SJCRH30 (cell line): ENCODE data around the gene DDR2. TPM values are rescaled to one million over a fixed set of nuclear protein-coding genes. Genes with fewer than 3 reads are reported as not detected.
"Not testable (repeated sequence)": the region's sequence is repeated elsewhere in the genome, so short reads cannot be mapped to it uniquely, and the experiment has no call there.

Source experiments
- DNase-seq, 2 experiments: peaks; one replicate each; pipeline ENCODE4 v3.0.0-alpha.2; 2015 to 2020
- H3K27ac ChIP-seq: fragments of 250-450 bp; sonication (Bioruptor Pico); 2 replicates; pipeline ENCODE4 v1.5.1; 2020; ENCODE audit warnings: mild to moderate bottlenecking, moderate library complexity
- H3K27me3 ChIP-seq: fragments of 250-450 bp; sonication (Bioruptor Pico); 2 replicates; pipeline ENCODE4 v1.5.1; 2020; ENCODE audit warnings: mild to moderate bottlenecking, moderate library complexity
- H3K36me3 ChIP-seq: fragments of 250-450 bp; sonication (Bioruptor Pico); 2 replicates; pipeline ENCODE4 v1.5.1; 2020; ENCODE audit warnings: mild to moderate bottlenecking, moderate library complexity
- H3K4me1 ChIP-seq: fragments of 250-450 bp; sonication (Bioruptor Pico); 2 replicates; pipeline ENCODE4 v1.5.1; 2020; ENCODE audit warnings: mild to moderate bottlenecking, moderate library complexity
- H3K4me3 ChIP-seq: fragments of 250-450 bp; sonication (Bioruptor Pico); 2 replicates; pipeline ENCODE4 v1.5.1; 2020; ENCODE audit warnings: mild to moderate bottlenecking, moderate library complexity
- H3K9me3 ChIP-seq: fragments of 250-450 bp; sonication (Bioruptor Pico); replicated peaks from 2 replicates; pipeline ENCODE4 v1.5.1; 2020; ENCODE audit warnings: mild to moderate bottlenecking, moderate library complexity
- total RNA-seq: library from RNA; depleted of rRNA; stranded (reverse); fragments of >200 nt; shearing (Covaris generic); gene quantifications from 2 replicates; pipeline ENCODE4 v1.2.3, GENCODE V29; 2014; rRNA removed

DDR2 gene
- 41.1 and 47.8 TPM in 2 replicates for total RNA-seq

- DNase-seq = peak; percentile 74 to 85
- Histone ChIP-seq H3K9me3 (no peaks in the 10 kb centered on the region), H3K4me1 (peaks cover 13% of the 10 kb centered on the region), H3K4me3 (peak within 1 kb of the TSS; percentile 67), H3K27me3 (no peaks in the 10 kb centered on the region), H3K27ac (peak within 1 kb of the TSS; percentile 93), H3K36me3 (no peaks in the 10 kb centered on the region)
Measured at GRCh38 chr1:162632217-162632666, at the start of gene DDR2. Gene DDR2, plus strand, starts transcription at chr1:162632464. Its CDS starts 86,600 bp downstream, at chr1:162719064.

DNA sequence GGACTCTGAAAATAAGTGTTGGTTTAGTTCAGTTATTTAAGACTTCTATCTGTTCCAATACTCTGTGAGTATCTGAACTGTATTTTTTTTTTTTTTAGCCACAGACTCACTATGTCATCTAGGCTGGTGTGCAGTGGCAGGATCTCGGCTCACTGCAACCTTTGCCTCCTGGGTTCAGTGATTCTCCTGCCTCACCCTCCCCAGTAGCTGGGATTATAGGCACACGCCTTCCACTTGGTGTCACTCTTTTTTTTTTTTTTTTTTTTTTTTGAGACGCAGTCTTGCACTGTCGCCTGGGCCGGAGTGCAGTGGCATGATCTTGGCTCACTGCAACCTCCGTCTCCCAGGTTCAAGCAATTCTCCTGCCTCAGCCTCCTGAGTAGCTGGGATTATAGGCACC is 49.4 kb upstream of the DDR2 start:
- H3K36me3 ChIP-seq = peaks cover 46% of the 10 kb centered on the region
- H3K9me3 ChIP-seq = not testable (repeated sequence)

GRCh38 chr1:162585101-162585500 is 47.2 kb upstream of the DDR2 start:
- H3K4me3 ChIP-seq, DNase-seq, H3K27me3 ChIP-seq, H3K4me1 ChIP-seq, H3K9me3 ChIP-seq, H3K27ac ChIP-seq: not testable (repeated sequence)
- H3K36me3 ChIP-seq = peaks cover 47% of the 10 kb centered on the region

More for the DNA sequence above, 49.4 kb upstream of the DDR2 start:
- not testable (repeated sequence) for DNase-seq, H3K27ac ChIP-seq, H3K4me3 ChIP-seq, H3K4me1 ChIP-seq, H3K27me3 ChIP-seq

- peaks cover 44% of the 10 kb centered on the region for H3K36me3 ChIP-seq
- DNase-seq = no peak
Measured at GRCh38 chr1:162587347-162587746, 44.9 kb upstream of the DDR2 start.

GRCh38 chr1:162587761-162588260 is 44.5 kb upstream of the DDR2 start:
- Histone ChIP-seq H3K9me3 (no peaks in the 10 kb centered on the region), H3K27me3 (no peaks in the 10 kb centered on the region), H3K36me3 (peaks cover 43% of the 10 kb centered on the region), H3K4me3 (no peak overlapping the region), H3K27ac (no peak overlapping the region), H3K4me1 (no peaks in the 10 kb centered on the region)
- no peak for DNase-seq

More at GRCh38 chr1:162587347-162587746, 44.9 kb upstream of the DDR2 start:
- H3K4me1 ChIP-seq = no peaks in the 10 kb centered on the region
- no peak overlapping the region for H3K27ac ChIP-seq
- no peaks in the 10 kb centered on the region; the same call in 1 of the 2 replicates for H3K9me3 ChIP-seq
- H3K27me3 ChIP-seq = no peaks in the 10 kb centered on the region
- H3K4me3 ChIP-seq = no peak overlapping the region

DNA sequence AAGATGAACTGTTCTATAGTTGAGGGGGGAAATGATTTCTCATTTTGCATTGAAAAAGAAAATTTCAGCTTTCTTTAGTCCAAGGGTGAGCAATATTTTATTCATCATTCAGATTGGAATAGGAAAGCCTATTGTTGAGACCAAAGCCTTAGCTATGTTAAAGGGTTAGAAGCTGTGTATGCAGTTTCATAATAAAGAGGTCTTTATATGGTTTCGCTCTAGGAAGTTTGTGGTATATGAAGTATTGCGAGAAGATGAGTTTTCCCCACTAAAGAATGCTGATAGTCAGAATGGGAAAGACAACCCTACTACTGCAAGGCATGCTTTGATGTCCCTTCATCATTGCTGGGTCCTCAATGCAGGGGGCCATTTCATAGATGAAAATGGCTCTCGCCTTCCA is 42.2 kb upstream of the DDR2 start:
- H3K27ac ChIP-seq = no peak overlapping the region
- H3K36me3 ChIP-seq = peaks cover 41% of the 10 kb centered on the region
- DNase-seq = no peak
- H3K27me3 ChIP-seq = no peaks in the 10 kb centered on the region
- no peaks in the 10 kb centered on the region for H3K4me1 ChIP-seq
- no peak overlapping the region for H3K4me3 ChIP-seq
- H3K9me3 ChIP-seq = no peaks in the 10 kb centered on the region

GRCh38 chr1:162590686-162591085 is 41.6 kb upstream of the DDR2 start:
- no peak for DNase-seq
- Histone ChIP-seq H3K9me3 (no peaks in the 10 kb centered on the region), H3K36me3 (peaks cover 38% of the 10 kb centered on the region), H3K4me3 (no peak overlapping the region), H3K27ac (no peak overlapping the region), H3K27me3 (no peaks in the 10 kb centered on the region), H3K4me1 (no peaks in the 10 kb centered on the region)

- Histone ChIP-seq H3K27me3 (no peaks in the 10 kb centered on the region), H3K4me3 (no peak overlapping the region), H3K27ac (no peak overlapping the region), H3K4me1 (no peaks in the 10 kb centered on the region), H3K36me3 (peaks cover 47% of the 10 kb centered on the region), H3K9me3 (no peaks in the 10 kb centered on the region)
- no peak for DNase-seq
Measured at GRCh38 chr1:162596514-162597170, 35.6 kb upstream of the DDR2 start.

- DNase-seq = no peak
- H3K4me1 ChIP-seq = no peaks in the 10 kb centered on the region
- H3K4me3 ChIP-seq = no peak overlapping the region
- H3K9me3 ChIP-seq = no peaks in the 10 kb centered on the region; the same call in 1 of the 2 replicates
- no peaks in the 10 kb centered on the region for H3K27me3 ChIP-seq
- H3K27ac ChIP-seq = no peak overlapping the region
- H3K36me3 ChIP-seq = peaks cover 51% of the 10 kb centered on the region
Measured at GRCh38 chr1:162599451-162599850, 32.8 kb upstream of the DDR2 start.

GRCh38 chr1:162603117-162603516 is 29.1 kb upstream of the DDR2 start:
- not testable (repeated sequence) for H3K4me1 ChIP-seq, H3K9me3 ChIP-seq, H3K27me3 ChIP-seq, DNase-seq, H3K4me3 ChIP-seq, H3K27ac ChIP-seq
- H3K36me3 ChIP-seq = peaks cover 39% of the 10 kb centered on the region

- DNase-seq = no peak
- Histone ChIP-seq H3K36me3 (peaks cover 22% of the 10 kb centered on the region), H3K27ac (no peak overlapping the region)
Measured at GRCh38 chr1:162605225-162605927, 26.9 kb upstream of the DDR2 start.

GRCh38 chr1:162609306-162609705 is 23.0 kb upstream of the DDR2 start:
- H3K4me3 ChIP-seq = no peak overlapping the region
- no peaks in the 10 kb centered on the region for H3K9me3 ChIP-seq
- no peaks in the 10 kb centered on the region for H3K4me1 ChIP-seq
- H3K27me3 ChIP-seq = no peaks in the 10 kb centered on the region
- no peaks in the 10 kb centered on the region for H3K36me3 ChIP-seq
- H3K27ac ChIP-seq = no peak overlapping the region
- DNase-seq = no peak

More at GRCh38 chr1:162605225-162605927, 26.9 kb upstream of the DDR2 start:
- H3K9me3 ChIP-seq = no peaks in the 10 kb centered on the region; the same call in 1 of the 2 replicates
- no peaks in the 10 kb centered on the region for H3K4me1 ChIP-seq
- H3K4me3 ChIP-seq = no peak overlapping the region
- no peaks in the 10 kb centered on the region for H3K27me3 ChIP-seq

- H3K9me3 ChIP-seq = peaks cover 6% of the 10 kb centered on the region; the same call in 1 of the 2 replicates
- H3K4me1 ChIP-seq = no peaks in the 10 kb centered on the region
- H3K27me3 ChIP-seq = no peaks in the 10 kb centered on the region
- H3K27ac ChIP-seq = no peak overlapping the region
- no peaks in the 10 kb centered on the region for H3K36me3 ChIP-seq
- no peak overlapping the region for H3K4me3 ChIP-seq
- DNase-seq = no peak
Measured at GRCh38 chr1:162612606-162613400, 19.5 kb upstream of the DDR2 start.

GRCh38 chr1:162616848-162617247 is 15.4 kb upstream of the DDR2 start:
- H3K27ac ChIP-seq = no peak overlapping the region
- no peaks in the 10 kb centered on the region for H3K27me3 ChIP-seq
- no peaks in the 10 kb centered on the region for H3K36me3 ChIP-seq
- no peaks in the 10 kb centered on the region for H3K4me1 ChIP-seq
- H3K9me3 ChIP-seq = peaks cover 6% of the 10 kb centered on the region; the same call in 1 of the 2 replicates
- H3K4me3 ChIP-seq = no peak overlapping the region
- DNase-seq = no peak
